OCI-LY7 (cell line): ENCODE results near the gene GOLIM4.

Experiments used
- CTCF ChIP-seq: fragments of 200-600 bp; sonication (generic); conservative IDR thresholded peaks from 2 replicates; pipeline ENCODE4 v1.5.1; 2014; ENCODE audit warnings: mild to moderate bottlenecking, antibody characterized with exemption, low read length, moderate library complexity, mixed read lengths
- EZH2phosphoT487 ChIP-seq: fragments of 200-600 bp; sonication (generic); IDR thresholded peaks from 2 replicates; pipeline ENCODE4 v1.6.1; 2018; ENCODE audit warnings: low read depth, borderline replicate concordance, mild to moderate bottlenecking, mixed run types, antibody characterized with exemption, low read length, moderate library complexity, mixed read lengths

GRCh38 chr3:168096210-168096652, 507 bp upstream of the GOLIM4 start:
- no peak for TF ChIP-seq CTCF
- no peak for TF ChIP-seq EZH2phosphoT487
